Right atrium auricular region (tissue), 2 donors: Measurements from ENCODE around the gene CCDC172. TPM values are rescaled to one million over a fixed set of nuclear protein-coding genes. Genes with fewer than 3 reads are reported as not detected.

Source experiments
- DNase-seq: peaks from one replicate; pipeline ENCODE4 v3.0.0-alpha.2; 2019; ENCODE audit warnings: low spot score
- H3K27ac ChIP-seq, 2 donors: fragments of 200-600 bp; sonication (generic); 1 replicate in 1 of 2; 2 replicates in 1 of 2; pipeline ENCODE4 v1.5.1; 2016 to 2019
- H3K27me3 ChIP-seq, 2 donors: fragments of 200-600 bp; sonication (generic); one replicate each; pipeline versions ENCODE4 v1.5.1 to v1.6.0; 2017 to 2019
- H3K36me3 ChIP-seq: fragments of 200-600 bp; sonication (generic); one replicate; pipeline ENCODE4 v1.5.1; 2016
- H3K4me1 ChIP-seq, 2 donors: fragments of 200-600 bp; sonication (generic); one replicate each; pipeline versions ENCODE4 v1.5.1 to v1.6.0; 2017 to 2019
- H3K4me3 ChIP-seq, 2 donors: fragments of 200-600 bp; sonication (generic); 1 replicate in 1 of 2; 2 replicates in 1 of 2; pipeline ENCODE4 v1.5.1; 2017 to 2019; ENCODE audit warnings: mild to moderate bottlenecking in 1 of 2, moderate library complexity in 1 of 2
- H3K9me3 ChIP-seq, 2 donors: fragments of 200-600 bp; sonication (generic); one replicate each; pipeline ENCODE4 v1.5.1; 2019
- CTCF ChIP-seq, 2 donors: fragments of 200-600 bp; sonication (generic); IDR thresholded peaks; one replicate each; pipeline ENCODE4 v1.5.1; 2019; ENCODE audit warnings: antibody characterized with exemption in 2 of 2
- total RNA-seq, 2 donors: library from RNA; depleted of rRNA; stranded (reverse); fragments of >200 nt; gene quantifications; one replicate each; pipeline ENCODE4 v1.1.0, GENCODE V29; 2016

Gene CCDC172
- total RNA-seq, 2 donors from 2014 or later, result not detected

- Histone ChIP-seq H3K27me3 (no peaks in the 10 kb centered on the region), H3K36me3 (no peaks in the 10 kb centered on the region)
These were observed 27.9 kb downstream of the CCDC172 start for GRCh38 chr10:116352125-116352524.

DNA sequence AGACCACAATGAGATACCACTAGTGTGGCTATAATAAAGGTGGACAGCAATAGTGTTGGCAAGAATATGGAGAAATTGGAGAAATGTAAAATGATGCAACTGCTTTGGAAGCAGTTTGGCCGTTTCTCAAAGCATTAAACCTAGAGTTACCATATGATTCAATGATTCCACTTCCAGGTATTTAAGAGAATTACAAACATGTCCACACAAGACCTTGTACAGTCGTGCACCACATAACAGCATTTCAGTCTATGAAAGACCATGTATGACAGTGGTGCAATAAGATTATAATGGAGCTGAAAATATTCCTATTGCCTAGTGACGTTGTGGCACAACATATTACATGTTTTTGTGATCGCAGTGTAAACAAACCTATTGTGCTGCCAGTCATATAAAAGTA lies 29.6 kb downstream of the CCDC172 start:
- H3K36me3 ChIP-seq, result no peaks in the 10 kb centered on the region
- H3K27ac ChIP-seq, result no peak overlapping the region
- DNase-seq, result no peak
- H3K9me3 ChIP-seq, result peaks cover 0 to 13% of the 10 kb centered on the region in 2 donors
- no peaks in the 10 kb centered on the region for H3K4me1 ChIP-seq
- H3K4me3 ChIP-seq, result no peak overlapping the region
- no peaks in the 10 kb centered on the region for H3K27me3 ChIP-seq
- TF ChIP-seq CTCF (IDR thresholded peaks at IDR 0.05), result no peak

More at GRCh38 chr10:116352125-116352524, 27.9 kb downstream of the CCDC172 start:
- H3K4me3 ChIP-seq, result no peak overlapping the region
- TF ChIP-seq CTCF (IDR thresholded peaks at IDR 0.05), result no peak
- no peak for DNase-seq
- no peak overlapping the region for H3K27ac ChIP-seq
- peaks cover 0 to 13% of the 10 kb centered on the region in 2 donors for H3K9me3 ChIP-seq
- H3K4me1 ChIP-seq, result no peaks in the 10 kb centered on the region

- H3K9me3 ChIP-seq, result peaks cover 0 to 13% of the 10 kb centered on the region in 2 donors
These were observed 31.1 kb downstream of the CCDC172 start for GRCh38 chr10:116355341-116355740.

DNA sequence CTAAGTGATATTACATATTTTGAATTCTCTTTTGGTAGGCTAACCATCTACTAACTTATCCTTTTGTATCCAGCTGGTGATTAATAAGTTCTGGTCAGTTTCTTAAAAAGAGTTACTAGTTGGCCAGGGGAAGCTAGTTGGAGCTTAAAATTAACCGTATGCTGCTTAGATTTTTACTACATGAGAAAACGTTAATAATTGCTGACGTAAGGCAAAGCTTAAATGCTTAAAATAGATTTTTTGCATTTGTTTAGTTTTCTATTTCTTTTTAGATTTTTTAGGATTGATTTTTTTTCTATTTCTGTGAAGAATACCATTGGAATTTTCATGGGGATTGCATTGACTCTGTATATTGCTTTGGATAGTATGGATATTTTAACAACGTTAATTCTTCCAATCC lies 32.6 kb downstream of the CCDC172 start:
- Histone ChIP-seq H3K9me3 (peaks cover 0 to 12% of the 10 kb centered on the region in 2 donors), H3K4me1 (no peaks in the 10 kb centered on the region), H3K4me3 (no peak overlapping the region), H3K36me3 (no peaks in the 10 kb centered on the region), H3K27ac (no peak overlapping the region), H3K27me3 (no peaks in the 10 kb centered on the region)
- no peak for DNase-seq
- TF ChIP-seq CTCF (IDR thresholded peaks at IDR 0.05), result no peak

More at GRCh38 chr10:116355341-116355740, 31.1 kb downstream of the CCDC172 start:
- no peaks in the 10 kb centered on the region for H3K36me3 ChIP-seq
- no peaks in the 10 kb centered on the region for H3K27me3 ChIP-seq
- H3K27ac ChIP-seq, result no peak overlapping the region
- no peaks in the 10 kb centered on the region for H3K4me1 ChIP-seq
- no peak for TF ChIP-seq CTCF (IDR thresholded peaks at IDR 0.05)
- DNase-seq, result no peak
- no peak overlapping the region for H3K4me3 ChIP-seq

DNA sequence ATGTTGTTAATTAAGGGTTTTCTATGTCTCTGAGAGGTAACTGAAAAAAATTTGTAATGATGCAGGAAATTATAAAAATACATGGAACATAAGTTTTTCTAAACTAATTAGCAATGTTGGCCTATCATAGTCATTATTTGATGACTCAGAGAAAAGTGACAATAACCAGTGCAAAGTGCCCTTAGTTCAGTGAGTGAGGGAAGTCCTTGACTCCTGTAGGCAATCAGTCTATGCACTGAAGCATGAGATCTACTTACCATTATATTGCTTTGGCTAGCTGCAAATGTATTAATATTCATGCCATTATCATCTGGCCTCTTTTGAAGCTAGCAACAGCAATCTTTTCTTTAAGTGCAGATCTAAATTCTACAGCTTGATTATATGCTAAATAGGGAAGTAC lies 40.6 kb downstream of the CCDC172 start:
- Histone ChIP-seq H3K9me3 (no peaks in the 10 kb centered on the region), H3K4me3 (no peak overlapping the region), H3K27me3 (no peaks in the 10 kb centered on the region), H3K4me1 (no peaks in the 10 kb centered on the region), H3K36me3 (no peaks in the 10 kb centered on the region), H3K27ac (no peak overlapping the region)
- no peak for DNase-seq
- TF ChIP-seq CTCF (IDR thresholded peaks at IDR 0.05), result no peak

DNA sequence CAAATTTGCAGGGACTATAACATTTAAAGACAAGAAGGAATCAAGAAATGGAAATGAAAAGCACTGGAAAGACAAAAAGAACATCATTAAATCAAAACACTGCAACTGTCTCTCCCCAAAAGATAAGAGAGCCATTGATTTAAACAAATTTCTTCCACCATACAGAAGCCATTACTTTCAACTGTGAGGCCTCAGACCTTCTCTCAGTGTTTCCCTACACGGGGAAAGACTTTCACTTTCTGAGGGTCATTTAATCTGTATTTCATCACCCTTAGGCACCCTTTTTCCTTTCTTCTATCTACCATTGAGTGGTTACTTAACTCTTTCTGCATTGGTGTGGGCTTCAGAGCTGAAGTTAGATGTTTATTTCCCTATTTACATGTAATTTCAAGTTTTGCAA lies 47.5 kb downstream of the CCDC172 start:
- no peak for TF ChIP-seq CTCF (IDR thresholded peaks at IDR 0.05)
- no peaks in the 10 kb centered on the region for H3K36me3 ChIP-seq

More for the DNA sequence above, 47.5 kb downstream of the CCDC172 start:
- no peak for DNase-seq
- Histone ChIP-seq H3K9me3 (no peaks in the 10 kb centered on the region), H3K27ac (no peak overlapping the region), H3K4me1 (no peaks in the 10 kb centered on the region), H3K27me3 (no peaks in the 10 kb centered on the region), H3K4me3 (no peak overlapping the region)
